HepG2 (cell line): ENCODE results near the gene GLCE. TPM values are rescaled to one million over a fixed set of nuclear protein-coding genes. Genes with fewer than 3 reads are reported as not detected.

Experiments
- ATAC-seq: fragments of 200-7000 bp; cut with Tn5 transposase; 3 replicates; pipeline ENCODE4 v1.9.1; 2020; ENCODE audit warnings: mild to moderate bottlenecking, moderate library complexity
- BruUV-seq: library from RNA; stranded (reverse); fragments of 400-500 nt; replicated peaks from 2 replicates; lab custom pipeline; 2021; lab: Mats Ljungman, UMichigan
- CTCF ChIA-PET: fragments of 300-600 bp; formaldehyde crosslinking; extraction: SDS; loops from one replicate; lab custom pipeline; 2021; ENCODE audit warnings: low total read pairs, inconsistent platforms, low intra/inter-chr PET ratio; lab: Yijun Ruan, JAX
- POLR2A ChIA-PET: fragments of 350-600 bp; sonication (Branson Sonifier 250); formaldehyde crosslinking; loops from one replicate; lab custom pipeline; 2020; ENCODE audit warnings: antibody characterized with exemption, inconsistent platforms; lab: Yijun Ruan, JAX
- DNase-seq: peaks from one replicate; pipeline ENCODE4 v3.0.0-alpha.2; 2015; ENCODE audit warnings: low spot score
- FAIRE-seq: peaks from 3 replicates; lab custom pipeline; 2011; peaks lifted over from hg19 to GRCh38; lab: Jason Lieb, UNC
- H2AFZ ChIP-seq: one replicate; pipeline ENCODE4 v1.6.1; 2011; ENCODE audit warnings: low read length, inconsistent platforms
- H3K27ac ChIP-seq: fragments of 300-600 bp; 3 replicates; pipeline ENCODE4 v1.8.0; 2011; ENCODE audit warnings: mixed run types, mild to moderate bottlenecking, mixed read lengths, low read length, inconsistent platforms; ENCODE audit not compliant: insufficient read depth; ENCODE audit errors: extremely low read length
- H3K27me3 ChIP-seq, 2 experiments: fragments of 200-600 bp in 1 of 2; 2 replicates in 1 of 2; 3 replicates in 1 of 2; pipeline versions ENCODE4 v1.6.0 to v1.8.0; 2011; ENCODE audit warnings: low read length in 2 of 2, mild to moderate bottlenecking in 2 of 2, moderate library complexity in 2 of 2, inconsistent platforms in 1 of 2; ENCODE audit not compliant: insufficient read depth in 2 of 2, control insufficient read depth in 1 of 2
- H3K36me3 ChIP-seq, 2 experiments: fragments of 200-600 bp in 1 of 2; replicated peaks in 1 of 2; 2 replicates in 1 of 2; 3 replicates in 1 of 2; pipeline versions ENCODE4 v1.5.1 to v1.8.0; 2011; ENCODE audit warnings: low read length in 2 of 2, inconsistent platforms in 1 of 2; ENCODE audit not compliant: insufficient read depth in 2 of 2, control insufficient read depth in 1 of 2
- H3K4me1 ChIP-seq: 2 replicates; pipeline ENCODE4 v1.5.1; 2012; ENCODE audit warnings: low read length, inconsistent platforms; ENCODE audit not compliant: insufficient read depth
- H3K4me2 ChIP-seq: 2 replicates; pipeline ENCODE4 v1.6.0; 2011; ENCODE audit warnings: low read depth, low read length, inconsistent platforms
- H3K4me3 ChIP-seq, 3 experiments: fragments of 200-600 bp in 1 of 3; sonication (generic), shearing (Covaris generic) in 1 of 3; replicated peaks in 1 of 3; 2 replicates each; pipeline ENCODE4 v1.5.1; 2011 to 2016; ENCODE audit warnings: low read length in 3 of 3, inconsistent platforms in 2 of 3, low read depth in 2 of 3, mild to moderate bottlenecking in 2 of 3, control low read depth in 1 of 3, mixed read lengths in 1 of 3; ENCODE audit not compliant: insufficient read depth in 1 of 3
- H3K79me2 ChIP-seq: one replicate; pipeline ENCODE4 v1.6.1; 2011; ENCODE audit warnings: low read length, inconsistent platforms; ENCODE audit not compliant: insufficient read depth
- H3K9ac ChIP-seq: 2 replicates; pipeline ENCODE4 v1.6.0; 2011; ENCODE audit warnings: mild to moderate bottlenecking, low read depth, low read length, inconsistent platforms; ENCODE audit not compliant: insufficient read depth
- H3K9me3 ChIP-seq: 2 replicates; pipeline ENCODE4 v1.5.1; 2012; ENCODE audit warnings: mild to moderate bottlenecking, low read length
- H4K20me1 ChIP-seq: 2 replicates; pipeline ENCODE4 v1.6.0; 2011; ENCODE audit warnings: inconsistent platforms, mild to moderate bottlenecking, low read length, moderate library complexity; ENCODE audit not compliant: insufficient read depth
- BRCA1 ChIP-seq: sonication (generic); formaldehyde crosslinking; IDR thresholded peaks from 2 replicates; pipeline ENCODE4 v1.4.0; 2020; ENCODE audit warnings: missing genetic modification reagents
- CBX5 ChIP-seq: sonication (generic); formaldehyde crosslinking; IDR thresholded peaks from 2 replicates; pipeline ENCODE4 v1.4.0; 2020; ENCODE audit warnings: missing genetic modification reagents, borderline replicate concordance
- ELF4 ChIP-seq: sonication (generic); formaldehyde crosslinking; IDR thresholded peaks from 2 replicates; pipeline ENCODE4 v1.5.0; 2020; ENCODE audit warnings: missing genetic modification reagents, mild to moderate bottlenecking, moderate library complexity, borderline replicate concordance
- HBP1 ChIP-seq: IDR thresholded peaks from 2 replicates; pipeline ENCODE4 v1.6.1; 2016; ENCODE audit warnings: low read depth, control low read depth
- NFE2L1 ChIP-seq: sonication (generic); formaldehyde crosslinking; IDR thresholded peaks from 2 replicates; pipeline ENCODE4 v1.4.0; 2020; ENCODE audit warnings: missing genetic modification reagents, mild to moderate bottlenecking, borderline replicate concordance
- SATB2 ChIP-seq: sonication (generic); formaldehyde crosslinking; IDR thresholded peaks from 2 replicates; pipeline ENCODE4 v1.5.0; 2020; ENCODE audit warnings: missing genetic modification reagents
- SMAD3 ChIP-seq: sonication (generic); formaldehyde crosslinking; IDR thresholded peaks from 2 replicates; pipeline ENCODE4 v1.4.0; 2020; ENCODE audit warnings: missing genetic modification reagents
- TFDP2 ChIP-seq: sonication (generic); formaldehyde crosslinking; IDR thresholded peaks from 2 replicates; pipeline ENCODE4 v1.4.0; 2020; ENCODE audit warnings: missing genetic modification reagents
- ZNF142 ChIP-seq: sonication (generic); formaldehyde crosslinking; IDR thresholded peaks from 2 replicates; pipeline ENCODE4 v1.4.0; 2020; ENCODE audit warnings: missing genetic modification reagents
- ZNF224 ChIP-seq: sonication (generic); formaldehyde crosslinking; IDR thresholded peaks from 2 replicates; pipeline ENCODE4 v1.5.0; 2020; ENCODE audit warnings: mild to moderate bottlenecking, missing genetic modification reagents
- ZNF432 ChIP-seq: sonication (generic); formaldehyde crosslinking; IDR thresholded peaks from 2 replicates; pipeline ENCODE4 v1.5.0; 2020; ENCODE audit warnings: missing genetic modification reagents, mild to moderate bottlenecking, borderline replicate concordance
- ZNF468 ChIP-seq: sonication (generic); formaldehyde crosslinking; IDR thresholded peaks from 2 replicates; pipeline ENCODE4 v1.8.0; 2022; ENCODE audit warnings: mild to moderate bottlenecking, moderate library complexity, missing genetic modification reagents
- ZNF740 ChIP-seq: sonication (generic); formaldehyde crosslinking; IDR thresholded peaks from 2 replicates; pipeline ENCODE4 v1.4.0; 2020; ENCODE audit warnings: missing genetic modification reagents
- WGBS: methylation state at CpG from one replicate; pipeline ENCODE4 v1.1.6; 2017; ENCODE audit warnings: low lambda C conversion rate; 5-methylcytosine and 5-hydroxymethylcytosine counted together
- in situ Hi-C: cut with HindIII; loops from 2 replicates; pipeline ENCODE4 v1.10.0; 2017; ENCODE audit warnings: low pct_unique_long_range_greater_than_20kb; ENCODE audit not compliant: extremely low pct_ligation_motif_present
- intact Hi-C: fragments of 100-400 bp; cut with micrococcal nuclease; formaldehyde crosslinking; loops from one replicate; pipeline ENCODE4 v1.10.0; 2022; ENCODE audit not compliant: unreplicated experiment
- polyA plus RNA-seq, 8 experiments: library from polyadenylated mRNA; depleted of rRNA in 3 of 8; stranded (reverse) in 7 of 8; unstranded in 1 of 8; fragments of >200 nt; fragmentation: Illumina TruSeq in 4 of 8; extraction: Trizol in 4 of 8; gene quantifications; 2 replicates each; pipeline versions ENCODE4 v1.2.1 to v1.2.3, GENCODE V29; 2011 to 2016; ENCODE audit warnings: low read depth in 4 of 8, missing spikeins in 1 of 8, mixed read lengths in 1 of 8; ENCODE audit not compliant: insufficient read depth in 1 of 8
- total RNA-seq, 5 experiments: library from RNA; depleted of rRNA; stranded (reverse); fragments of >200 nt; fragmentation: Illumina TruSeq; extraction: Trizol; gene quantifications; 2 replicates each; pipeline ENCODE4 v1.2.3, GENCODE V29; 2016; ENCODE audit warnings: low read depth in 1 of 5

The GLCE gene
- total and polyA plus RNA-seq, 2 of the 13 experiments (the other 11 are each of a cell fraction or from before 2014, with no cell fraction given): 12.9 to 23.4 TPM

GRCh38 chr15:69138963-69139362 lies 21.5 kb upstream of the GLCE start (continued):
- TF ChIP-seq TFDP2 (no peak), ZNF224 (CRISPR knock-in tag) (no peak), HBP1 (no peak), BRCA1 (CRISPR knock-in tag) (no peak), NFE2L1 (CRISPR knock-in tag) (no peak), CBX5 (no peak)

GRCh38 chr15:69140306-69140705 lies 20.1 kb upstream of the GLCE start:
- no peak for ATAC-seq
- Histone ChIP-seq H3K4me2 (no peak overlapping the region), H3K27me3 (no peaks in the 10 kb centered on the region), H3K79me2 (no peaks in the 10 kb centered on the region), H3K4me1 (no peaks in the 10 kb centered on the region), H3K4me3 (no peak overlapping the region), H4K20me1 (no peaks in the 10 kb centered on the region), H2AFZ (no peak overlapping the region), H3K9ac (no peak overlapping the region), H3K27ac (no peak overlapping the region), H3K9me3 (no peaks in the 10 kb centered on the region), H3K36me3 (no peaks in the 10 kb centered on the region)
- no TSS peak for BruUV-seq
- in situ Hi-C loops: no loop called here
- no peak for TF ChIP-seq SMAD3 (CRISPR knock-in tag)
- TF ChIP-seq ZNF740 (CRISPR knock-in tag): no peak
- TF ChIP-seq ZNF142 (CRISPR knock-in tag): no peak
- no peak for TF ChIP-seq ELF4 (CRISPR knock-in tag)
- TF ChIP-seq ZNF432 (CRISPR knock-in tag): no peak
- no peak for TF ChIP-seq SATB2
- no peak for TF ChIP-seq ZNF468 (CRISPR knock-in tag)
- no peak for DNase-seq
- ChIA-PET POLR2A (interaction anchor here (2.1 kb wide), 1 partner anchor 21 kb away, joined by 4 read pairs; the partner anchor contains the start of gene GLCE), CTCF (no interaction called here)
- intact Hi-C loops: no loop called here
- WGBS: 65% methylated on average over 13 of the region's 13 CpGs
- FAIRE-seq: no peak
